BLaER1 treated with 17β-estradiol and CSF1 and Interleukin-3, amounts not matched to agents 10 nM and 100 nM (cell line): ENCODE data around the gene CLDN18.

Experiments
- H3K27ac ChIP-seq, 11 experiments: shearing (Covaris generic); formaldehyde crosslinking; 2 replicates each; pipeline ENCODE4 v1.8.1; 2022
- H3K27me3 ChIP-seq, 11 experiments: shearing (Covaris generic); formaldehyde crosslinking; 2 replicates each; pipeline ENCODE4 v1.8.1; 2022
- H3K36me3 ChIP-seq, 11 experiments: shearing (Covaris generic); formaldehyde crosslinking; 2 replicates each; pipeline ENCODE4 v1.8.1; 2022
- H3K4me1 ChIP-seq, 10 experiments: shearing (Covaris generic); formaldehyde crosslinking; 2 replicates each; pipeline ENCODE4 v1.8.1; 2022
- H3K4me2 ChIP-seq, 11 experiments: shearing (Covaris generic); formaldehyde crosslinking; 2 replicates each; pipeline ENCODE4 v1.8.1; 2022
- H3K4me3 ChIP-seq, 10 experiments: shearing (Covaris generic); formaldehyde crosslinking; 2 replicates each; pipeline ENCODE4 v1.8.1; 2022
- H3K9ac ChIP-seq, 11 experiments: shearing (Covaris generic); formaldehyde crosslinking; 2 replicates each; pipeline ENCODE4 v1.8.1; 2022
- H3K9me3 ChIP-seq, 11 experiments: shearing (Covaris generic); formaldehyde crosslinking; replicated peaks in 1 of 11; 2 replicates each; pipeline ENCODE4 v1.8.1; 2022
- H4K20me1 ChIP-seq, 11 experiments: shearing (Covaris generic); formaldehyde crosslinking; 2 replicates each; pipeline ENCODE4 v1.8.1; 2022
- Cebpa-rat ChIP-seq, 11 experiments: shearing (Covaris generic); IDR thresholded peaks; 2 replicates each; pipeline ENCODE4 v1.8.1; 2022

The CLDN18 gene

GRCh38 chr3:138054057-138054456, 44.1 kb downstream of the CLDN18 start:
- TF ChIP-seq Cebpa-rat (IDR thresholded peaks at IDR 0.05): no peak
- H3K4me3 ChIP-seq: no peak overlapping the region
- H3K4me2 ChIP-seq: no peak overlapping the region
- no peak overlapping the region for H3K27ac ChIP-seq
- H3K27me3 ChIP-seq: no peaks in the 10 kb centered on the region
- no peaks in the 10 kb centered on the region for H4K20me1 ChIP-seq
- H3K9ac ChIP-seq: no peak overlapping the region
- no peaks in the 10 kb centered on the region for H3K9me3 ChIP-seq
- no peaks in the 10 kb centered on the region for H3K4me1 ChIP-seq
- H3K36me3 ChIP-seq: no peaks in the 10 kb centered on the region

- Histone ChIP-seq H3K4me1 (peaks cover 0 to 23% (median 18%) of the 10 kb centered on the region in 10 experiments; a peak in 17 of 20 replicates), H3K9ac (no peak overlapping the region), H3K9me3 (no peaks in the 10 kb centered on the region), H3K27me3 (no peaks in the 10 kb centered on the region), H4K20me1 (peaks cover 0 to 4% (median 0%) of the 10 kb centered on the region in 11 experiments; a peak in 1 of 22 replicates), H3K4me2 (no peak overlapping the region), H3K4me3 (no peak overlapping the region), H3K27ac (no peak overlapping the region), H3K36me3 (no peaks in the 10 kb centered on the region)
- no peak for TF ChIP-seq Cebpa-rat (IDR thresholded peaks at IDR 0.05)
These were observed 47.4 kb downstream of the CLDN18 start for GRCh38 chr3:138057384-138057783.

GRCh38 chr3:138059261-138059660, 49.3 kb downstream of the CLDN18 start:
- no peak for TF ChIP-seq Cebpa-rat (IDR thresholded peaks at IDR 0.05)
- H3K27me3 ChIP-seq: no peaks in the 10 kb centered on the region
- H3K4me3 ChIP-seq: no peak overlapping the region
- H3K36me3 ChIP-seq: no peaks in the 10 kb centered on the region
- H3K4me2 ChIP-seq: no peak overlapping the region
- peaks cover 0 to 4% (median 0%) of the 10 kb centered on the region in 11 experiments; a peak in 1 of 22 replicates for H4K20me1 ChIP-seq
- H3K27ac ChIP-seq: no peak overlapping the region
- no peak overlapping the region for H3K9ac ChIP-seq
- H3K4me1 ChIP-seq: peaks cover 0 to 23% (median 18%) of the 10 kb centered on the region in 10 experiments; a peak in 17 of 20 replicates
- H3K9me3 ChIP-seq: no peaks in the 10 kb centered on the region

GRCh38 chr3:138060792-138061191, 50.8 kb downstream of the CLDN18 start:
- TF ChIP-seq Cebpa-rat (IDR thresholded peaks at IDR 0.05): no peak
- H3K4me3 ChIP-seq: no peak overlapping the region
- H3K4me1 ChIP-seq: peaks cover 0 to 23% (median 18%) of the 10 kb centered on the region in 10 experiments; a peak in 17 of 20 replicates
- H3K4me2 ChIP-seq: peak overlapping the region; percentile 0 to 72 (median 51); a peak in 19 of 22 replicates
- peaks cover 0 to 4% (median 0%) of the 10 kb centered on the region in 11 experiments; a peak in 1 of 22 replicates for H4K20me1 ChIP-seq
- H3K27me3 ChIP-seq: no peaks in the 10 kb centered on the region
- no peak overlapping the region for H3K9ac ChIP-seq
- no peaks in the 10 kb centered on the region for H3K9me3 ChIP-seq
- peak overlapping the region in 4 of 11 experiments; percentile 14 to 42 (median 28); a peak in 4 of 22 replicates for H3K27ac ChIP-seq
- H3K36me3 ChIP-seq: no peaks in the 10 kb centered on the region

- H3K36me3 ChIP-seq: no peaks in the 10 kb centered on the region
These were observed 52.1 kb downstream of the CLDN18 start for GRCh38 chr3:138062037-138062436.

GRCh38 chr3:138062626-138063025, 52.7 kb downstream of the CLDN18 start:
- Histone ChIP-seq H3K36me3 (no peaks in the 10 kb centered on the region), H3K4me3 (no peak overlapping the region), H3K27ac (no peak overlapping the region), H3K27me3 (no peaks in the 10 kb centered on the region), H3K4me1 (peaks cover 0 to 23% (median 18%) of the 10 kb centered on the region in 10 experiments; a peak in 17 of 20 replicates), H4K20me1 (peaks cover 0 to 4% (median 0%) of the 10 kb centered on the region in 11 experiments; a peak in 1 of 22 replicates), H3K9me3 (no peaks in the 10 kb centered on the region), H3K4me2 (no peak overlapping the region), H3K9ac (no peak overlapping the region)
- no peak for TF ChIP-seq Cebpa-rat (IDR thresholded peaks at IDR 0.05)

More at GRCh38 chr3:138062037-138062436, 52.1 kb downstream of the CLDN18 start:
- H3K27ac ChIP-seq: no peak overlapping the region
- no peak overlapping the region for H3K9ac ChIP-seq
- TF ChIP-seq Cebpa-rat (IDR thresholded peaks at IDR 0.05): no peak
- peaks cover 0 to 4% (median 0%) of the 10 kb centered on the region in 11 experiments; a peak in 1 of 22 replicates for H4K20me1 ChIP-seq
- peaks cover 0 to 23% (median 18%) of the 10 kb centered on the region in 10 experiments; a peak in 17 of 20 replicates for H3K4me1 ChIP-seq
- no peaks in the 10 kb centered on the region for H3K27me3 ChIP-seq
- 0 out of 22 replicates have a peak overlapping the region, but pooled peaks of 1 of the 11 experiments have one; percentile 70 for H3K4me2 ChIP-seq
- H3K4me3 ChIP-seq: no peak overlapping the region
- H3K9me3 ChIP-seq: no peaks in the 10 kb centered on the region

GRCh38 chr3:138063416-138063815, 53.5 kb downstream of the CLDN18 start:
- H3K4me2 ChIP-seq: no peak overlapping the region
- H4K20me1 ChIP-seq: peaks cover 0 to 4% (median 0%) of the 10 kb centered on the region in 11 experiments; a peak in 1 of 22 replicates
- no peaks in the 10 kb centered on the region for H3K36me3 ChIP-seq
- H3K4me3 ChIP-seq: no peak overlapping the region
- TF ChIP-seq Cebpa-rat (IDR thresholded peaks at IDR 0.05): no peak
- no peak overlapping the region for H3K9ac ChIP-seq
- H3K27ac ChIP-seq: no peak overlapping the region
- no peaks in the 10 kb centered on the region for H3K27me3 ChIP-seq
- H3K9me3 ChIP-seq: no peaks in the 10 kb centered on the region
- H3K4me1 ChIP-seq: peaks cover 0 to 23% (median 18%) of the 10 kb centered on the region in 10 experiments; a peak in 17 of 20 replicates

- TF ChIP-seq Cebpa-rat (IDR thresholded peaks at IDR 0.05): no peak
- H3K27me3 ChIP-seq: no peaks in the 10 kb centered on the region
- H4K20me1 ChIP-seq: peaks cover 0 to 2% (median 0%) of the 10 kb centered on the region in 11 experiments; a peak in 1 of 22 replicates
- no peaks in the 10 kb centered on the region for H3K9me3 ChIP-seq
- H3K36me3 ChIP-seq: no peaks in the 10 kb centered on the region
- no peak overlapping the region for H3K9ac ChIP-seq
- no peak overlapping the region for H3K4me2 ChIP-seq
- H3K4me1 ChIP-seq: peaks cover 0 to 12% (median 7%) of the 10 kb centered on the region in 10 experiments; a peak in 16 of 20 replicates
- no peak overlapping the region for H3K4me3 ChIP-seq
- no peak overlapping the region for H3K27ac ChIP-seq
These were observed 56.0 kb downstream of the CLDN18 start for GRCh38 chr3:138065949-138066348.

GRCh38 chr3:138066383-138066782, 56.4 kb downstream of the CLDN18 start:
- H3K27ac ChIP-seq: no peak overlapping the region
- no peak overlapping the region for H3K4me3 ChIP-seq
- no peaks in the 10 kb centered on the region for H4K20me1 ChIP-seq
- H3K36me3 ChIP-seq: no peaks in the 10 kb centered on the region
- no peak overlapping the region for H3K4me2 ChIP-seq
- no peaks in the 10 kb centered on the region for H3K9me3 ChIP-seq
- H3K9ac ChIP-seq: no peak overlapping the region
- no peaks in the 10 kb centered on the region for H3K27me3 ChIP-seq
- H3K4me1 ChIP-seq: peaks cover 0 to 7% (median 3%) of the 10 kb centered on the region in 10 experiments; a peak in 14 of 20 replicates
- TF ChIP-seq Cebpa-rat (IDR thresholded peaks at IDR 0.05): no peak

- H4K20me1 ChIP-seq: no peaks in the 10 kb centered on the region
- H3K9ac ChIP-seq: no peak overlapping the region
- no peaks in the 10 kb centered on the region for H3K27me3 ChIP-seq
- TF ChIP-seq Cebpa-rat (IDR thresholded peaks at IDR 0.05): no peak
- H3K9me3 ChIP-seq: no peaks in the 10 kb centered on the region
- no peak overlapping the region for H3K4me3 ChIP-seq
- no peak overlapping the region for H3K4me2 ChIP-seq
- H3K4me1 ChIP-seq: peaks cover 0 to 1% (median 0%) of the 10 kb centered on the region in 10 experiments; a peak in 2 of 20 replicates
- H3K36me3 ChIP-seq: no peaks in the 10 kb centered on the region
- H3K27ac ChIP-seq: no peak overlapping the region
These were observed 57.0 kb downstream of the CLDN18 start for GRCh38 chr3:138066972-138067371.
